HT1080 (cell line): ENCODE data around the gene SHB. TPM values are rescaled to one million over a fixed set of nuclear protein-coding genes. Genes with fewer than 3 reads are reported as not detected.
A peak's percentile ranks its signal among the peaks of the same experiment; 100 is the strongest.
"Not testable (repeated sequence)": the region's sequence is repeated elsewhere in the genome, so short reads cannot be mapped to it uniquely, and the experiment has no call there.

ENCODE experiments used
- DNase-seq: peaks from one replicate; pipeline ENCODE4 v3.0.0-alpha.2; 2015; ENCODE audit warnings: low read depth
- total RNA-seq: library from RNA; depleted of rRNA; stranded (reverse); fragments of >200 nt; shearing (Covaris generic); gene quantifications from 2 replicates; pipeline ENCODE4 v1.2.3, GENCODE V29; 2014

The SHB gene
- total RNA-seq, 1 experiment from 2014 or later, result 42.8 TPM

GRCh38 chr9:37906312-37907239 is 162.5 kb downstream of the SHB start:
- no peak for DNase-seq

GRCh38 chr9:37905776-37906175 is 163.3 kb downstream of the SHB start:
- no peak for DNase-seq

GRCh38 chr9:37905131-37905505 is 163.9 kb downstream of the SHB start:
- no peak for DNase-seq

- no peak for DNase-seq
Observed at GRCh38 chr9:37904445-37905130, 164.4 kb downstream of the SHB start.

GRCh38 chr9:37903647-37904444 is 165.2 kb downstream of the SHB start, which contains the start of gene SLC25A51:
SLC25A51 (minus strand) TSS chr9:37904127; CDS start chr9:37888550, 15,577 bp downstream.
- DNase-seq, result peak; percentile 89

- DNase-seq, result peak; percentile 37
Observed at GRCh38 chr9:37902796-37903646, 166.0 kb downstream of the SHB start.

GRCh38 chr9:37902131-37902530 is 166.9 kb downstream of the SHB start:
- no peak for DNase-seq

GRCh38 chr9:37899041-37899440 is 170.0 kb downstream of the SHB start:
- no peak for DNase-seq

GRCh38 chr9:37897665-37898064 is 171.4 kb downstream of the SHB start:
- peak; percentile 55 for DNase-seq

GRCh38 chr9:37892063-37892462 is 177.0 kb downstream of the SHB start:
- no peak for DNase-seq

GRCh38 chr9:37891042-37891441 is 178.0 kb downstream of the SHB start:
- DNase-seq, result not testable (repeated sequence)

GRCh38 chr9:37889536-37889935 is 179.5 kb downstream of the SHB start:
- no peak for DNase-seq

- DNase-seq, result not testable (repeated sequence)
Observed at GRCh38 chr9:37887977-37888583, 180.9 kb downstream of the SHB start.

GRCh38 chr9:37880916-37881479 is 188.0 kb downstream of the SHB start:
- no peak for DNase-seq

GRCh38 chr9:37876376-37876775 is 192.7 kb downstream of the SHB start:
- no peak for DNase-seq

- no peak for DNase-seq
Observed at GRCh38 chr9:37873955-37874354, 195.1 kb downstream of the SHB start.

GRCh38 chr9:37870799-37871176 is 198.2 kb downstream of the SHB start:
- DNase-seq, result no peak

GRCh38 chr9:37870081-37870798 is 198.8 kb downstream of the SHB start:
- DNase-seq, result no peak
